Erythroblast (primary cell): ENCODE results near the gene OSTM1.

Experiments used
- GATA1 ChIP-seq: IDR thresholded peaks from 2 replicates; pipeline ENCODE4 v1.6.1; 2011; ENCODE audit warnings: low read depth, mild to moderate bottlenecking, control low read depth, low read length, moderate library complexity
- POLR2A ChIP-seq: IDR thresholded peaks from 2 replicates; pipeline ENCODE4 v1.6.1; 2011; ENCODE audit warnings: mild to moderate bottlenecking, low read length

DNA sequence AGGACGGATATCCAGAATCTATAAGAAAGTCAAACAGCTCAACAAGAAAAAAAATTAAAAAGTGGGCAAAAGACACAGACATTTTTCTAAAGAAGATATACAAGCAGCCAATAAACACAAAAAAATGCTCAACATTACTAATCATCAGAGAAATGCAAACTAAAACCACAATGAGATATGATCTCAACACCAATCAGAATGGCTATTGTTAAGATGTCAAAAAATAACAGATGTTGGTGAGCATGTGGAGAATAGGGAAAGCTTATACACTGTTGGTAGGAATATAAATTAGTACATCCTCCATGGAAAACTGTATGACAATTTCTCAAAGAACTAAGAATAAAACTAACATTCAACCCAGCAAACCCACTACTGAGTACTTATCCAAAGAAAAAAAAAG lies 23.3 kb upstream of the OSTM1 start:
- TF ChIP-seq POLR2A (no peak), GATA1 (no peak)
